Fibroblast of lung (primary cell): Measurements from ENCODE around the gene FTCDNL1.

Experiments used
- CTCF ChIP-seq, 2 donors: IDR thresholded peaks in 1 of 2; conservative IDR thresholded peaks in 1 of 2; 1 replicate in 1 of 2; 2 replicates in 1 of 2; pipeline ENCODE4 v1.5.1; 2011 to 2012; ENCODE audit warnings: low read length in 2 of 2, control low read depth in 1 of 2, inconsistent platforms in 1 of 2, low read depth in 1 of 2, mild to moderate bottlenecking in 1 of 2
- EZH2 ChIP-seq: IDR thresholded peaks from 2 replicates; pipeline ENCODE4 v1.5.1; 2012; ENCODE audit warnings: low read length, control low read depth, mild to moderate bottlenecking; ENCODE audit errors: missing control alignments

- TF ChIP-seq CTCF (conservative IDR thresholded peaks at IDR 0.05 in 1 of 2, IDR thresholded peaks at IDR 0.05 in 1 of 2; ENCODE audit: low read depth in 1 of 2, low read length in 2 of 2) (no peak), EZH2 (no peak)
These were observed 39.6 kb downstream of the FTCDNL1 start for GRCh38 chr2:199811346-199811745.
